ENCODE measurements around the gene SMARCC2.

- TF ChIP-seq CEBPB (IDR thresholded peaks at IDR 0.05; ENCODE audit: low read depth) = no peak
- no peak for TF ChIP-seq CTCF (IDR thresholded peaks at IDR 0.05 in 2 of 3, conservative IDR thresholded peaks at IDR 0.05 in 1 of 3; ENCODE audit: borderline replicate concordance in 1 of 3, insufficient read depth in 1 of 3, low read depth in 2 of 3, low read length in 2 of 3)
- TF ChIP-seq POLR2AphosphoS5 (IDR thresholded peaks at IDR 0.05; ENCODE audit: low read depth, low read length) = no peak
- TF ChIP-seq CBX3 (IDR thresholded peaks at IDR 0.05; ENCODE audit: low read depth) = no peak
- TF ChIP-seq YY1 (IDR thresholded peaks at IDR 0.05; ENCODE audit: extremely low read depth, insufficient replicate concordance, low read depth, low read length) = no peak
- no peak for TF ChIP-seq SIN3A (IDR thresholded peaks at IDR 0.05; ENCODE audit: low read depth)
- no peak for TF ChIP-seq POLR2A (IDR thresholded peaks at IDR 0.05; ENCODE audit: borderline replicate concordance, extremely low read depth, insufficient read depth, insufficient read length)
- no peak for TF ChIP-seq EZH2phosphoT487 (IDR thresholded peaks at IDR 0.05; ENCODE audit: borderline replicate concordance)
These were observed 40.7 kb upstream of the SMARCC2 start, which contains the start of gene SLC39A5 for GRCh38 chr12:56229916-56230431.
